Measurements from ENCODE around the gene NLRP1. TPM values are rescaled to one million over a fixed set of nuclear protein-coding genes. Genes with fewer than 3 reads are reported as not detected.

Gene NLRP1
- total RNA-seq, 1 experiment from 2014 or later = 5.3 TPM

- in situ Hi-C loops (cut with HindIII; ENCODE audit: low pct_unique_long_range_greater_than_20kb, low sequenced_read_pairs) = no loop called here
- peak; percentile 91 for DNase-seq (ENCODE audit: low read depth, low spot score)
These were observed 119.4 kb downstream of the NLRP1 start for GRCh38 chr17:5464717-5465507.

Other genes starting within 250 kb of the NLRP1 start
- 136 and 152 TPM in 2 replicates for gene NUP88, start 164.8 kb downstream of the NLRP1 start, total RNA-seq (2014; rRNA removed; shearing (Covaris generic))
- 48.9 and 49.0 TPM in 2 replicates for gene RPAIN, start 164.3 kb downstream of the NLRP1 start, total RNA-seq (2014; rRNA removed; shearing (Covaris generic))
- gene C1QBP, start 145.4 kb downstream of the NLRP1 start, total RNA-seq (2014; rRNA removed; shearing (Covaris generic)) = 647 and 670 TPM in 2 replicates
- gene DHX33, start 115.5 kb downstream of the NLRP1 start, total RNA-seq (2014; rRNA removed; shearing (Covaris generic)) = 22.4 and 26.8 TPM in 2 replicates
- gene DERL2, start 98.3 kb downstream of the NLRP1 start, total RNA-seq (2014; rRNA removed; shearing (Covaris generic)) = 82.1 and 88.1 TPM in 2 replicates
- gene MIS12, start 97.9 kb downstream of the NLRP1 start, total RNA-seq (2014; rRNA removed; shearing (Covaris generic)) = 25.8 and 26.2 TPM in 2 replicates

Data from SK-MEL-5 (cell line).